ENCODE results near the gene SNAI3.
A peak's percentile ranks its signal among the peaks of the same experiment; 100 is the strongest.

Gene SNAI3

DNA sequence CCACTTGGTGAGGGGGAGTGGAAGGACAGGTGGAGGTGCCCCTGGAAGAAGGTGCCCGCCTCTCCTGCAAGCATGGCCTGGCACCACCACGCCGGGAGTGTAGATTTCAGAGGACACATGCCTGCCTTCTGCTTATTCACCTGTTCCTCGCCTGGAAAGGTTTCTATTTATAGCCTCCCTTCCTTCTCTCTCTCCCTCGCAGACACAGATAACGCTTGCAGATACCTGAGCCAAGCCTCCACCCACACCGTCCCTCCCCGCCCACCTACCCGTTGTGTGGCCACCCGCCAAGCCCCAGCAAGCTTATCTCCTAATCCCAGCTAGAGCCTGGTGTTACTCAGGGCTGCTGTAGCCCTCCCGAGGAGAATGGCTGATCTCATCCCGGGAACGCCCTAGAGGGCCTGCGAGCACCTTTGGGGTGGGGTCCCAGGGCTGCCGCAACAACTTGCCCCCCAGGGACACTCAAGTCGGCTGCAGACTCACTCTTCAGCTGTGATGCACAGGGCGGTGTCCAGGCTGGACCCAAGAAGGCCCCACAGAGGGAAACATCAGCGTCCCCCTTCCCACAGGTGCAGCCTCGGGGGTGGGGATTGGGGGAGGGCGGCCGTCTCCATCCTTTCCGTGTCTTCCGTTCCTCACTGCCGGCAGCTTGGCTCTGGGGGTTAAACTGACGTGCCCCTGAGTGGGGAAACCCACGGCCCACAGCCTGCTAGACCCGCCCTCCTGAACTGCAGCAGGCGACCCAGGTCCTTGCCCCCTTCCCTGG lies 1.9 kb upstream of the SNAI3 start (continued):
- TF ChIP-seq FEZF1 (tag by site-specific recombination; IDR thresholded peaks at IDR 0.05) (no peak), ZNF610 (tag by site-specific recombination; IDR thresholded peaks at IDR 0.05; ENCODE audit: borderline replicate concordance) (no peak), OVOL3 (tag by site-specific recombination; IDR thresholded peaks at IDR 0.05) (no peak), ZNF239 (tag by site-specific recombination; IDR thresholded peaks at IDR 0.05) (no peak), ZNF157 (tag by site-specific recombination; IDR thresholded peaks at IDR 0.05) (no peak), ZBTB11 (tag by site-specific recombination; conservative IDR thresholded peaks at IDR 0.05; ENCODE audit: low read depth) (no peak), ZNF792 (tag by site-specific recombination; IDR thresholded peaks at IDR 0.05) (no peak), ZNF174 (tag by site-specific recombination; IDR thresholded peaks at IDR 0.05) (no peak), ZBTB49 (tag by site-specific recombination; IDR thresholded peaks at IDR 0.05; ENCODE audit: low read depth) (no peak), ZSCAN16 (tag by site-specific recombination; IDR thresholded peaks at IDR 0.05) (no peak), KLF16 (tag by site-specific recombination; IDR thresholded peaks at IDR 0.05) (peak; percentile 65), KLF17 (tag by site-specific recombination; IDR thresholded peaks at IDR 0.05) (peak; percentile 85; the same call in 1 of the 2 replicates), ZNF221 (tag by site-specific recombination; IDR thresholded peaks at IDR 0.05; ENCODE audit: borderline replicate concordance) (no peak), ZNF830 (tag by site-specific recombination; IDR thresholded peaks at IDR 0.05; ENCODE audit: low read depth) (no peak), ZNF658 (tag by site-specific recombination; IDR thresholded peaks at IDR 0.05) (no peak), ZNF639 (tag by site-specific recombination; IDR thresholded peaks at IDR 0.05) (no peak), EGR2 (tag by site-specific recombination; IDR thresholded peaks at IDR 0.05; ENCODE audit: low read depth) (peak; percentile 97), ZNF76 (tag by site-specific recombination; IDR thresholded peaks at IDR 0.05; ENCODE audit: borderline replicate concordance, low read depth) (no peak), ZNF350 (tag by site-specific recombination; IDR thresholded peaks at IDR 0.05) (no peak), ZNF747 (tag by site-specific recombination; IDR thresholded peaks at IDR 0.05) (no peak), OSR2 (tag by site-specific recombination; IDR thresholded peaks at IDR 0.05) (0 out of 2 replicates have a peak, but pooled peaks have one; percentile 33), ZNF423 (tag by site-specific recombination; IDR thresholded peaks at IDR 0.05) (peak; percentile 87), ZNF138 (tag by site-specific recombination; IDR thresholded peaks at IDR 0.05; ENCODE audit: borderline replicate concordance) (no peak), ZNF701 (tag by site-specific recombination; IDR thresholded peaks at IDR 0.05) (no peak), ZNF555 (tag by site-specific recombination; conservative IDR thresholded peaks at IDR 0.05) (no peak), ZNF571 (tag by site-specific recombination; IDR thresholded peaks at IDR 0.05) (no peak), ZNF155 (tag by site-specific recombination; IDR thresholded peaks at IDR 0.05) (no peak), ZNF354C (tag by site-specific recombination; IDR thresholded peaks at IDR 0.05; ENCODE audit: borderline replicate concordance, low read depth) (no peak), ZFP37 (tag by site-specific recombination; IDR thresholded peaks at IDR 0.05) (no peak), ZNF394 (tag by site-specific recombination; IDR thresholded peaks at IDR 0.05; ENCODE audit: borderline replicate concordance) (no peak)
- TF ChIP-seq, protein P1, sequence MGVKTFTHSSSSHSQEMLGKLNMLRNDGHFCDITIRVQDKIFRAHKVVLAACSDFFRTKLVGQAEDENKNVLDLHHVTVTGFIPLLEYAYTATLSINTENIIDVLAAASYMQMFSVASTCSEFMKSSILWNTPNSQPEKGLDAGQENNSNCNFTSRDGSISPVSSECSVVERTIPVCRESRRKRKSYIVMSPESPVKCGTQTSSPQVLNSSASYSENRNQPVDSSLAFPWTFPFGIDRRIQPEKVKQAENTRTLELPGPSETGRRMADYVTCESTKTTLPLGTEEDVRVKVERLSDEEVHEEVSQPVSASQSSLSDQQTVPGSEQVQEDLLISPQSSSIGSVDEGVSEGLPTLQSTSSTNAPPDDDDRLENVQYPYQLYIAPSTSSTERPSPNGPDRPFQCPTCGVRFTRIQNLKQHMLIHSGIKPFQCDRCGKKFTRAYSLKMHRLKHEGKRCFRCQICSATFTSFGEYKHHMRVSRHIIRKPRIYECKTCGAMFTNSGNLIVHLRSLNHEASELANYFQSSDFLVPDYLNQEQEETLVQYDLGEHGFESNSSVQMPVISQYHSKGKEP (tag by site-specific recombination; IDR thresholded peaks at IDR 0.05): no peak
